Tibial artery (tissue), 4 donors: ENCODE results near the gene HSPA9.

Experiments used
- DNase-seq, 2 donors: peaks; one replicate each; pipeline ENCODE4 v3.0.0-alpha.2; 2019
- H3K27ac ChIP-seq, 2 donors: fragments of 200-600 bp; sonication (generic) in 1 of 2; 1 replicate in 1 of 2; 2 replicates in 1 of 2; pipeline ENCODE4 v1.5.1; 2018 to 2019; ENCODE audit warnings: mild to moderate bottlenecking in 1 of 2
- H3K27me3 ChIP-seq, 2 donors: fragments of 200-600 bp; sonication (generic) in 1 of 2; one replicate each; pipeline versions ENCODE4 v1.5.1 to v1.6.0; 2016 to 2019
- H3K36me3 ChIP-seq, 3 donors: fragments of 200-600 bp; sonication (generic) in 2 of 3; one replicate each; pipeline ENCODE4 v1.5.1; 2016 to 2019; ENCODE audit warnings: mild to moderate bottlenecking in 2 of 3
- H3K4me1 ChIP-seq, 4 donors: fragments of 200-600 bp; sonication (generic) in 2 of 4; 1 replicate in 3 of 4; 2 replicates in 1 of 4; pipeline ENCODE4 v1.5.1; 2016 to 2019
- H3K4me3 ChIP-seq, 2 donors: fragments of 200-600 bp; sonication (generic) in 1 of 2; 1 replicate in 1 of 2; 2 replicates in 1 of 2; pipeline ENCODE4 v1.5.1; 2018 to 2019; ENCODE audit warnings: mild to moderate bottlenecking in 2 of 2
- H3K9me3 ChIP-seq, 3 donors: fragments of 200-600 bp; sonication (generic) in 1 of 3; one replicate each; pipeline ENCODE4 v1.5.1; 2016 to 2019
- CTCF ChIP-seq, 2 experiments: fragments of 200-600 bp in 1 of 2; fragments of 450-650 bp in 1 of 2; IDR thresholded peaks; one replicate each; pipeline ENCODE4 v1.5.1; 2017 to 2019; ENCODE audit warnings: antibody characterized with exemption in 2 of 2, mild to moderate bottlenecking in 1 of 2, moderate library complexity in 1 of 2
- intact Hi-C: fragments of 100-400 bp; cut with DNase I; formaldehyde crosslinking; loops from one replicate; pipeline ENCODE4 v1.15.0; 2023; ENCODE audit warnings: low total_unique reads

The HSPA9 gene

DNA sequence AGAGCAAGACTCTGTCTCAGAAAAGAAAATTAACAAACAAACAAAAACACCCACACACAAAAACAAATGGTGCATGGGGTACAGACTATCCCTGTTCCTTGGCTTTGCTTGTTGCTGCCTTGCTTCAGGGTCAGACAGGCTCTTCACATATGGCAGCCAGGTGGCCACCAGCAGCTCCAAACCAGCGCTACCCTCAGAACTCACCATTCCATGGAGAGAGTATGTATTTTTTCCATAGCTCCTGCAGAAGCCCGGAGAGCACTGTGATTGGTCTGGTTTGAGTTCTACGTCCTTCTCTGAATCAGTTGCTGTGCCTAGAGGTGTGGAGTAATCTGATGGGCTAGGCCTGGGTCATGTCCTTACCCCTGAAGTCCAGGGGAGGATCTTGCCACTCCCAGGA lies 25.2 kb upstream of the HSPA9 start:
- no peak overlapping the region for H3K4me3 ChIP-seq
- intact Hi-C loops, result no loop called here
- H3K9me3 ChIP-seq, result no peaks in the 10 kb centered on the region
- no peak overlapping the region for H3K27ac ChIP-seq
- no peaks in the 10 kb centered on the region for H3K36me3 ChIP-seq
- H3K4me1 ChIP-seq, result no peaks in the 10 kb centered on the region
- H3K27me3 ChIP-seq, result peaks cover 0 to 4% of the 10 kb centered on the region in 2 donors
- peak in 1 of 2 donors; percentile 17 for DNase-seq
- TF ChIP-seq CTCF (IDR thresholded peaks at IDR 0.05), result no peak

DNA sequence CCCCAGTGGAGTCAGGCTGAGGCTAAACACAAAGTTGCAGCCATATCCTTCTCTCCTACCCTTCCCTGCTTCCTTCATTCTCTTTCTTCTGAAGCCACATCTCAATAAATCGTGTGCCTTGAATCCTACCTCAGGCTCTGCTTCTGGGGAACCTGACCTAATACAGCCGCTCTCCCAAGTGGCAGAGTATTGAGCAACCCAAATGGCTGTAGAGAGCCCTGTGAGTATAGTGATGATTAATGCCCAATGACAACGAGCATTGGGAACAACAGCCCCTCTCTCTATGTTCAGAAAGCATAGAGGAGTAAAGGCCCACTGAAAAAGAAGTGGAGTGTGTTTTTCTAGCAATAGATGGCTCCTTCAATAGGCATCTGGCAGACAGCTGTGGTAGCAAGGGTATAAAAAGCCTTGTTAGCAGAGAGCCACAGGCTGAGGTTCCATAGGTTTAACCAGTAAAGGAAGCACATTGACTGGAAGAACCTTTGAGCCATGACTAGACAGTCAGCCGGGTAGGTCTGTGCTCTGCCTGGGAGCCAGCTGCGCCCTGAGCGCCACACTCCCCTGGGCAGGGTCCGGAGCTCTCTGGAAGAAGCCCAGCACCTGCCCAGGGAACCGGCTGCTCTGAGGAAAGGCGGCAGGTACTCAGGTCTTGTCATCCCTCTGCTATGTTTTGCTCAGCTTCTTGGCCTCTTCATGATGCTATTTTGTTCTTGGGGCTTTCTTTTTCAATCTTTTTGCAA lies 22.6 kb upstream of the HSPA9 start:
- intact Hi-C loops, result no loop called here
- H3K27ac ChIP-seq, result no peak overlapping the region
- H3K36me3 ChIP-seq, result no peaks in the 10 kb centered on the region

GRCh38 chr5:138596105-138596881 lies 21.1 kb upstream of the HSPA9 start:
- Histone ChIP-seq H3K4me1 (no peaks in the 10 kb centered on the region), H3K27ac (no peak overlapping the region), H3K9me3 (no peaks in the 10 kb centered on the region), H3K4me3 (no peak overlapping the region), H3K36me3 (no peaks in the 10 kb centered on the region), H3K27me3 (no peaks in the 10 kb centered on the region)
- TF ChIP-seq CTCF (IDR thresholded peaks at IDR 0.05), result no peak
- intact Hi-C loops, result no loop called here
- peak in 1 of 2 donors; percentile 38 for DNase-seq

More for the DNA sequence above, 22.6 kb upstream of the HSPA9 start:
- H3K9me3 ChIP-seq, result no peaks in the 10 kb centered on the region
- no peaks in the 10 kb centered on the region for H3K4me1 ChIP-seq
- DNase-seq, result peak in 1 of 2 donors; percentile 11
- H3K4me3 ChIP-seq, result no peak overlapping the region
- H3K27me3 ChIP-seq, result no peaks in the 10 kb centered on the region
- no peak for TF ChIP-seq CTCF (IDR thresholded peaks at IDR 0.05)

GRCh38 chr5:138595180-138595795 lies 20.1 kb upstream of the HSPA9 start:
- H3K4me3 ChIP-seq, result no peak overlapping the region
- peak in 1 of 2 donors; percentile 19 for DNase-seq
- no peaks in the 10 kb centered on the region for H3K36me3 ChIP-seq
- H3K27ac ChIP-seq, result no peak overlapping the region
- no peaks in the 10 kb centered on the region for H3K27me3 ChIP-seq
- intact Hi-C loops, result no loop called here
- no peaks in the 10 kb centered on the region for H3K4me1 ChIP-seq
- no peaks in the 10 kb centered on the region for H3K9me3 ChIP-seq
- TF ChIP-seq CTCF (IDR thresholded peaks at IDR 0.05), result no peak

DNA sequence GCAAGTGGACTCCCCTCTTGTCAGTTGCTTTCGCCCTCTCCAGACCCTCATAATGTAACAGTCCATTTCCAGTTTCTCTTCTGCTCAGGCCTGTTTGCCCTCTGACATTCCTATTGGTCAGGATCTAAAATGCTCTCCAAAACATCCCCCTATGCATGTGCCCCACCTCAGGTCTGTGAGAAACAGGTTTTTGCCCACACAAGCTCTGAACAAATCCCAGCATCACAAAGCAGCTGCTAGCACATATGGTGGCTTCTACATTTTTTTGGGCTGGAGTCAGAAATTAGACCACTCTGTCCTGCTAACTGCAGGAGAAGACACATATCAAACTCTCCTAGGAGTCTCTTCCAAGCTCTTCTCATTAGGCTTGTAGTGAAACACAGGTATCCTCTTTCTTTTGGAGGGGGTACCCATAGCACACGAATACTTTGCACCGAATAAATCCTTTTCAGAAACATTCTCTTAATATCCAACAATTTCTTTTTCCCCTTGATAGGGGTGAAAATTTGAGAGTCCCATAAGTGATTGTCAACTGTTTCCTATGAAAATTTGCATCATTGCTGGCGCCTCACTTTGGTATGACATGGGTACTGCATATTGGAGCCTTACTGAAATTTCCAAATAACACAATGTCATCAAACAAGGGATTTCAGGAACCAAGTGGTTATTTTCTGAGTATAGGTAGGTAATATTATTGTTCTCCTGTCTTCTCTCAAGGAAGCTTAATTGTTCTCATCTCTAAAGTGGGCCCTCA lies 19.3 kb upstream of the HSPA9 start:
- TF ChIP-seq CTCF (IDR thresholded peaks at IDR 0.05), result no peak
- no peaks in the 10 kb centered on the region for H3K27me3 ChIP-seq
- no peaks in the 10 kb centered on the region for H3K9me3 ChIP-seq
- no peak overlapping the region for H3K27ac ChIP-seq
- DNase-seq, result peak in 1 of 2 donors; percentile 5
- H3K36me3 ChIP-seq, result no peaks in the 10 kb centered on the region
- H3K4me1 ChIP-seq, result no peaks in the 10 kb centered on the region
- intact Hi-C loops, result no loop called here
- no peak overlapping the region for H3K4me3 ChIP-seq
